C4-2B (cell line): ENCODE data around the gene CYP3A7.
"Not testable (repeated sequence)": the region's sequence is repeated elsewhere in the genome, so short reads cannot be mapped to it uniquely, and the experiment has no call there.

Experiments
- ZFX ChIP-seq: fragments of 450-650 bp; IDR thresholded peaks from 2 replicates; pipeline ENCODE4 v1.6.1; 2017
- TF ChIP-seq, protein P1 (sequence below): fragments of 450-650 bp; conservative IDR thresholded peaks from 2 replicates; pipeline ENCODE4 v1.5.1; 2017; ENCODE audit warnings: mild to moderate bottlenecking

- TF ChIP-seq, protein P1, sequence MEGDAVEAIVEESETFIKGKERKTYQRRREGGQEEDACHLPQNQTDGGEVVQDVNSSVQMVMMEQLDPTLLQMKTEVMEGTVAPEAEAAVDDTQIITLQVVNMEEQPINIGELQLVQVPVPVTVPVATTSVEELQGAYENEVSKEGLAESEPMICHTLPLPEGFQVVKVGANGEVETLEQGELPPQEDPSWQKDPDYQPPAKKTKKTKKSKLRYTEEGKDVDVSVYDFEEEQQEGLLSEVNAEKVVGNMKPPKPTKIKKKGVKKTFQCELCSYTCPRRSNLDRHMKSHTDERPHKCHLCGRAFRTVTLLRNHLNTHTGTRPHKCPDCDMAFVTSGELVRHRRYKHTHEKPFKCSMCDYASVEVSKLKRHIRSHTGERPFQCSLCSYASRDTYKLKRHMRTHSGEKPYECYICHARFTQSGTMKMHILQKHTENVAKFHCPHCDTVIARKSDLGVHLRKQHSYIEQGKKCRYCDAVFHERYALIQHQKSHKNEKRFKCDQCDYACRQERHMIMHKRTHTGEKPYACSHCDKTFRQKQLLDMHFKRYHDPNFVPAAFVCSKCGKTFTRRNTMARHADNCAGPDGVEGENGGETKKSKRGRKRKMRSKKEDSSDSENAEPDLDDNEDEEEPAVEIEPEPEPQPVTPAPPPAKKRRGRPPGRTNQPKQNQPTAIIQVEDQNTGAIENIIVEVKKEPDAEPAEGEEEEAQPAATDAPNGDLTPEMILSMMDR: not testable (repeated sequence)
- not testable (repeated sequence) for TF ChIP-seq ZFX
Observed at GRCh38 chr7:99745395-99745794, 10.4 kb upstream of the CYP3A7 start.
